A549 (cell line): Measurements from ENCODE around the gene TDO2. TPM values are rescaled to one million over a fixed set of nuclear protein-coding genes. Genes with fewer than 3 reads are reported as not detected.

Experiments used
- ATAC-seq, 2 experiments: fragments of 200-7000 bp in 1 of 2; fragments of >200 bp in 1 of 2; cut with Nextera tagmentation in 1 of 2; cut with Tn5 transposase in 1 of 2; 3 replicates each; pipeline versions ENCODE4 v1.8.0 to v1.9.1; 2018 to 2020; ENCODE audit warnings: mild to moderate bottlenecking in 1 of 2, moderate library complexity in 1 of 2
- CTCF ChIA-PET: fragments of 300-600 bp; sonication (Branson Sonifier 250); formaldehyde crosslinking; extraction: SDS; loops from one replicate; lab custom pipeline; 2021; ENCODE audit warnings: antibody characterized with exemption, inconsistent platforms; lab: Yijun Ruan, JAX
- POLR2A ChIA-PET: fragments of 350-600 bp; formaldehyde crosslinking; extraction: SDS; loops from one replicate; lab custom pipeline; 2021; ENCODE audit warnings: antibody characterized with exemption, inconsistent platforms; lab: Yijun Ruan, JAX
- DNase-seq, 2 experiments: peaks; one replicate each; pipeline versions ENCODE4 v3.0.0 to v3.0.0-alpha.2; 2011 to 2016; ENCODE audit warnings: low read depth in 1 of 2, low spot score in 1 of 2
- FAIRE-seq: peaks from 2 replicates; lab custom pipeline; 2011; peaks lifted over from hg19 to GRCh38; lab: Jason Lieb, UNC
- H3K27ac ChIP-seq, 2 experiments: fragments of >200 bp; sonication (Bioruptor Twin); formaldehyde crosslinking; 3 replicates each; pipeline ENCODE4 v1.5.1; 2016 to 2017
- H3K4me1 ChIP-seq: fragments of >200 bp; sonication (Bioruptor Twin); formaldehyde crosslinking; 3 replicates; pipeline ENCODE4 v1.6.1; 2016
- H3K4me2 ChIP-seq: fragments of >200 bp; sonication (Bioruptor Twin); formaldehyde crosslinking; 3 replicates; pipeline ENCODE4 v1.6.1; 2016
- H3K4me3 ChIP-seq: fragments of >200 bp; sonication (Bioruptor Twin); formaldehyde crosslinking; 3 replicates; pipeline ENCODE4 v1.5.1; 2016
- H3K9me3 ChIP-seq: fragments of >200 bp; sonication (Bioruptor Twin); formaldehyde crosslinking; 3 replicates; pipeline ENCODE4 v1.6.1; 2016
- ATOH8 ChIP-seq: fragments of 250-450 bp; sonication (Bioruptor Pico); IDR thresholded peaks from 2 replicates; pipeline ENCODE4 v1.5.0; 2020; ENCODE audit warnings: low read depth, mild to moderate bottlenecking, moderate library complexity
- BCL3 ChIP-seq: fragments of >200 bp; sonication (Bioruptor Twin); formaldehyde crosslinking; IDR thresholded peaks from 3 replicates; pipeline ENCODE4 v1.6.1; 2016
- CEBPB ChIP-seq, 2 experiments: fragments of >200 bp in 1 of 2; sonication (Bioruptor Twin) in 1 of 2; formaldehyde crosslinking in 1 of 2; IDR thresholded peaks; 2 replicates each; pipeline ENCODE4 v1.6.1; 2012 to 2016
- ELK1 ChIP-seq: fragments of 150-350 bp; IDR thresholded peaks from 2 replicates; pipeline ENCODE4 v1.6.1; 2014; ENCODE audit warnings: low read depth, mild to moderate bottlenecking, low read length
- ESRRA ChIP-seq: fragments of 150-350 bp; IDR thresholded peaks from 2 replicates; pipeline ENCODE4 v1.6.1; 2014; ENCODE audit warnings: mild to moderate bottlenecking, low read length, borderline replicate concordance
- GATA3 ChIP-seq: IDR thresholded peaks from 2 replicates; pipeline ENCODE4 v1.6.1; 2012; ENCODE audit warnings: borderline replicate concordance
- HOXA7 ChIP-seq: fragments of 250-450 bp; sonication (Bioruptor Pico); IDR thresholded peaks from 2 replicates; pipeline ENCODE4 v1.5.0; 2020; ENCODE audit warnings: mild to moderate bottlenecking, moderate library complexity
- HOXB13 ChIP-seq: fragments of 250-450 bp; sonication (Bioruptor Pico); IDR thresholded peaks from 2 replicates; pipeline ENCODE4 v1.5.0; 2020; ENCODE audit warnings: low read depth, mild to moderate bottlenecking, moderate library complexity
- JUN ChIP-seq, 2 experiments: fragments of >200 bp; sonication (Bioruptor Twin); formaldehyde crosslinking; IDR thresholded peaks; 2 replicates in 1 of 2; 3 replicates in 1 of 2; pipeline ENCODE4 v1.6.1; 2016 to 2017
- KDM5A ChIP-seq: fragments of 200-600 bp; sonication (generic); IDR thresholded peaks from 2 replicates; pipeline ENCODE4 v1.6.1; 2016; ENCODE audit warnings: antibody characterized with exemption, mild to moderate bottlenecking
- MYC ChIP-seq: IDR thresholded peaks from 2 replicates; pipeline ENCODE4 v1.6.1; 2012; ENCODE audit warnings: mild to moderate bottlenecking, inconsistent platforms, low read length, improper control_type of control experiment, borderline replicate concordance
- NFE2L2 ChIP-seq: fragments of 150-350 bp; conservative IDR thresholded peaks from 2 replicates; pipeline ENCODE4 v1.6.1; 2014; ENCODE audit warnings: low read length
- NR3C1 ChIP-seq: fragments of >200 bp; sonication (Bioruptor Twin); formaldehyde crosslinking; IDR thresholded peaks from 3 replicates; pipeline ENCODE4 v1.6.1; 2017
- PBX3 ChIP-seq: IDR thresholded peaks from 2 replicates; pipeline ENCODE4 v1.6.1; 2012
- TP53 ChIP-seq: fragments of 250-450 bp; sonication (Bioruptor Pico); IDR thresholded peaks from 2 replicates; pipeline ENCODE4 v1.5.0; 2021; ENCODE audit warnings: mild to moderate bottlenecking, moderate library complexity
- USF2 ChIP-seq: fragments of 450-650 bp; IDR thresholded peaks from 2 replicates; pipeline ENCODE4 v1.6.1; 2014; ENCODE audit warnings: antibody characterized with exemption
- ZFP36 ChIP-seq: fragments of 450-650 bp; IDR thresholded peaks from 2 replicates; pipeline ENCODE4 v1.6.1; 2014; ENCODE audit warnings: borderline replicate concordance; ENCODE audit not compliant: partially characterized antibody
- ZNF302 ChIP-seq: fragments of 250-450 bp; sonication (Bioruptor Pico); IDR thresholded peaks from 2 replicates; pipeline ENCODE4 v1.9.0; 2021; ENCODE audit warnings: inconsistent platforms, mild to moderate bottlenecking, moderate library complexity
- WGBS: methylation state at CpG from one replicate; pipeline ENCODE4 v1.1.6; 2017; ENCODE audit errors: missing lambda C conversion rate; 5-methylcytosine and 5-hydroxymethylcytosine counted together
- polyA plus RNA-seq, 4 experiments: library from polyadenylated mRNA; depleted of rRNA in 3 of 4; stranded (reverse); fragments of >200 nt; fragmentation: RNase III in 1 of 4; extraction: RNeasy Plus Mini Kit Qiagen cat#74134 plus additional on column Dnase treatment in 1 of 4; gene quantifications; 2 replicates in 3 of 4; 3 replicates in 1 of 4; pipeline ENCODE4 v1.2.3, GENCODE V29; 2011 to 2017

TDO2 gene
- polyA plus RNA-seq, 2 of the 4 experiments (the other 2 are of a cell fraction) = 2.6 to 2.9 TPM

GRCh38 chr4:155885666-155886065 lies 17.8 kb upstream of the TDO2 start:
- Histone ChIP-seq H3K4me2 (no peak overlapping the region), H3K9me3 (no peaks in the 10 kb centered on the region), H3K27ac (no peak overlapping the region), H3K4me1 (0 out of 3 replicates have a peak, but pooled peaks cover 6% of the 10 kb centered on the region), H3K4me3 (no peak overlapping the region)
- ChIA-PET CTCF (no interaction called here), POLR2A (no interaction called here)
- TF ChIP-seq NR3C1 = no peak
- TF ChIP-seq HOXB13 = no peak
- no peak for ATAC-seq
- 50% methylated on average over 4 of the region's 6 CpGs for WGBS
- FAIRE-seq = no peak
- DNase-seq = no peak

GRCh38 chr4:155887045-155887444 lies 16.5 kb upstream of the TDO2 start:
- no peak for DNase-seq
- TF ChIP-seq NFE2L2 (no peak), ZNF302 (CRISPR knock-in tag) (no peak), KDM5A (no peak), ESRRA (no peak)
- ChIA-PET CTCF (no interaction called here), POLR2A (no interaction called here)
- WGBS = 44% methylated on average over 1 of the region's 1 CpG
- ATAC-seq = no peak
- no peak overlapping the region for H3K4me2 ChIP-seq
- FAIRE-seq = no peak
- no peaks in the 10 kb centered on the region for H3K9me3 ChIP-seq
- H3K4me3 ChIP-seq = no peak overlapping the region
- H3K27ac ChIP-seq = no peak overlapping the region
- 0 out of 3 replicates have a peak, but pooled peaks cover 6% of the 10 kb centered on the region for H3K4me1 ChIP-seq

- TF ChIP-seq GATA3 (no peak), PBX3 (no peak), NFE2L2 (no peak), ELK1 (no peak), MYC (no peak), HOXA7 (no peak), NR3C1 (no peak), JUN (IDR thresholded peaks at IDR 0.05) (no peak), TP53 (CRISPR knock-in tag) (no peak), BCL3 (no peak), ZFP36 (no peak), USF2 (no peak), ZNF302 (CRISPR knock-in tag) (no peak), ESRRA (no peak), ATOH8 (CRISPR knock-in tag) (no peak), CEBPB (IDR thresholded peaks at IDR 0.05) (no peak)
- ATAC-seq = no peak
- FAIRE-seq = no peak
- Histone ChIP-seq H3K4me1 (0 out of 3 replicates have a peak, but pooled peaks cover 6% of the 10 kb centered on the region), H3K9me3 (no peaks in the 10 kb centered on the region), H3K27ac (no peak overlapping the region), H3K4me2 (no peak overlapping the region), H3K4me3 (no peak overlapping the region)
- no peak for DNase-seq
- ChIA-PET CTCF (no interaction called here), POLR2A (no interaction called here)
- WGBS = 59% methylated on average over 5 of the region's 6 CpGs
Measured at GRCh38 chr4:155887847-155888570, 15.5 kb upstream of the TDO2 start.
